HCT116 (cell line): ENCODE measurements around the gene SHISAL1. TPM values are rescaled to one million over a fixed set of nuclear protein-coding genes. Genes with fewer than 3 reads are reported as not detected.

Source experiments
- ATAC-seq: fragments of 200-7000 bp; cut with Tn5 transposase; 2 replicates; pipeline ENCODE4 v1.9.1; 2020; ENCODE audit warnings: mild to moderate bottlenecking, moderate library complexity
- BruUV-seq: library from RNA; stranded (reverse); fragments of 400-500 nt; replicated peaks from 2 replicates; lab custom pipeline; 2021; lab: Mats Ljungman, UMichigan
- CTCF ChIA-PET: fragments of 300-600 bp; sonication (Branson Sonifier 250); formaldehyde crosslinking; loops from one replicate; lab custom pipeline; 2021; ENCODE audit warnings: antibody characterized with exemption; lab: Charles Lee
- POLR2A ChIA-PET: fragments of 300-600, 350-600 bp; sonication (Branson Sonifier 250); formaldehyde crosslinking; loops from one replicate; lab custom pipeline; 2021; ENCODE audit warnings: antibody characterized with exemption; lab: Charles Lee
- RAD21 ChIA-PET, 2 experiments: fragments of 300-600 bp; sonication (Branson Sonifier 250); formaldehyde crosslinking; loops; one replicate each; lab custom pipeline; 2023; ENCODE audit warnings: low total read pairs in 2 of 2; ENCODE audit not compliant: uncharacterized antibody in 2 of 2, unreplicated experiment in 2 of 2, low non-redundant PET in 1 of 2; lab: Charles Lee
- DNase-seq: peaks from one replicate; pipeline ENCODE4 v3.0.0-alpha.2; 2010; ENCODE audit warnings: low read depth, low spot score
- H2AFZ ChIP-seq: fragments of 200-600 bp; shearing (Covaris generic), sonication (generic); 2 replicates; pipeline ENCODE4 v1.6.1; 2017; ENCODE audit warnings: low read depth, mixed run types, mixed read lengths, antibody characterized with exemption, low read length; ENCODE audit not compliant: poor library complexity, severe bottlenecking
- H3K27ac ChIP-seq: 2 replicates; pipeline ENCODE4 v1.5.1; 2012; ENCODE audit warnings: low read depth, low read length
- H3K27me3 ChIP-seq: fragments of 200-600 bp; sonication (generic); 2 replicates; pipeline ENCODE4 v1.6.1; 2016; ENCODE audit warnings: mixed run types, low read length, mixed read lengths; ENCODE audit not compliant: insufficient read depth
- H3K36me3 ChIP-seq, 2 experiments: fragments of 200-500 bp in 1 of 2; fragments of 200-600 bp in 1 of 2; sonication (Bioruptor generic) in 1 of 2; sonication (generic) in 1 of 2; 2 replicates each; pipeline versions ENCODE4 v1.5.1 to v1.6.1; 2014 to 2016; ENCODE audit warnings: low read length in 2 of 2, inconsistent platforms in 1 of 2, mixed read lengths in 1 of 2, mixed run types in 1 of 2; ENCODE audit not compliant: insufficient read depth in 2 of 2, control insufficient read depth in 1 of 2
- H3K4me1 ChIP-seq, 2 experiments: fragments of 200-600 bp in 1 of 2; sonication (generic) in 1 of 2; 2 replicates each; pipeline versions ENCODE4 v1.5.1 to v1.6.1; 2012 to 2017; ENCODE audit warnings: low read length in 2 of 2, inconsistent platforms in 1 of 2, mild to moderate bottlenecking in 1 of 2, mixed read lengths in 1 of 2, mixed run types in 1 of 2, moderate library complexity in 1 of 2; ENCODE audit not compliant: insufficient read depth in 2 of 2, control insufficient read depth in 1 of 2
- H3K4me2 ChIP-seq: fragments of 200-600 bp; sonication (generic); 2 replicates; pipeline ENCODE4 v1.6.1; 2017; ENCODE audit warnings: mixed run types, low read length, mixed read lengths
- H3K4me3 ChIP-seq, 2 experiments: fragments of 200-600 bp in 1 of 2; sonication (generic) in 1 of 2; replicated peaks in 1 of 2; 2 replicates each; pipeline ENCODE4 v1.5.1; 2011 to 2016; ENCODE audit warnings: low read length in 2 of 2, control low read depth in 1 of 2, low read depth in 1 of 2, mild to moderate bottlenecking in 1 of 2, mixed read lengths in 1 of 2, mixed run types in 1 of 2
- H3K79me2 ChIP-seq: fragments of 200-600 bp; sonication (generic); 2 replicates; pipeline ENCODE4 v1.6.1; 2017; ENCODE audit warnings: mild to moderate bottlenecking, mixed run types, low read length, moderate library complexity, mixed read lengths; ENCODE audit not compliant: insufficient read depth
- H3K9ac ChIP-seq: fragments of 200-600 bp; sonication (generic); 2 replicates; pipeline ENCODE4 v1.6.1; 2016; ENCODE audit warnings: low read length, mixed read lengths
- H3K9me2 ChIP-seq: fragments of 200-600 bp; sonication (generic), shearing (Covaris generic); 2 replicates; pipeline ENCODE4 v1.6.1; 2017; ENCODE audit warnings: mixed run types, mild to moderate bottlenecking, moderate library complexity; ENCODE audit not compliant: insufficient read depth
- H3K9me3 ChIP-seq, 2 experiments: fragments of 200-500 bp in 1 of 2; fragments of 200-600 bp in 1 of 2; sonication (Bioruptor generic) in 1 of 2; sonication (generic) in 1 of 2; 2 replicates each; pipeline ENCODE4 v1.6.1; 2014 to 2017; ENCODE audit warnings: low read length in 2 of 2, mixed read lengths in 2 of 2, inconsistent platforms in 1 of 2, low read depth in 1 of 2, mild to moderate bottlenecking in 1 of 2, mixed run types in 1 of 2, moderate library complexity in 1 of 2; ENCODE audit not compliant: control insufficient read depth in 1 of 2, insufficient read depth in 1 of 2
- H4K20me1 ChIP-seq: fragments of 200-600 bp; sonication (generic), shearing (Covaris generic); 2 replicates; pipeline ENCODE4 v1.6.1; 2017; ENCODE audit warnings: mixed run types, mild to moderate bottlenecking, moderate library complexity; ENCODE audit not compliant: insufficient read depth
- EGR1 ChIP-seq: IDR thresholded peaks from 2 replicates; pipeline ENCODE4 v1.6.1; 2012; ENCODE audit warnings: low read depth
- RAD21 ChIP-seq: IDR thresholded peaks from 2 replicates; pipeline ENCODE4 v1.6.1; 2012; ENCODE audit warnings: low read depth, mild to moderate bottlenecking
- SIN3A ChIP-seq: IDR thresholded peaks from 2 replicates; pipeline ENCODE4 v1.6.1; 2012; ENCODE audit warnings: low read depth
- YY1 ChIP-seq: IDR thresholded peaks from 2 replicates; pipeline ENCODE4 v1.6.1; 2011; ENCODE audit warnings: low read length, low read depth, moderate library complexity, mild to moderate bottlenecking; ENCODE audit not compliant: insufficient replicate concordance; ENCODE audit errors: extremely low read depth
- ZNF274 ChIP-seq: fragments of 200-500 bp; sonication (Bioruptor generic); IDR thresholded peaks from 2 replicates; pipeline ENCODE4 v1.6.1; 2014; ENCODE audit warnings: mild to moderate bottlenecking, low read depth, low read length, inconsistent platforms
- intact Hi-C: fragments of 100-400 bp; cut with micrococcal nuclease; formaldehyde crosslinking; loops from 2 replicates; pipeline ENCODE4 v1.10.0; 2022
- total RNA-seq: library from RNA; stranded (reverse); gene quantifications from one replicate; pipeline ENCODE4 v1.2.1, GENCODE V29; 2021; ENCODE audit not compliant: unreplicated experiment
- TF ChIP-seq, protein P1 (sequence below): IDR thresholded peaks from 2 replicates; pipeline ENCODE4 v1.6.1; 2011; ENCODE audit warnings: mild to moderate bottlenecking, low read length, moderate library complexity; ENCODE audit not compliant: insufficient replicate concordance; ENCODE audit errors: extremely low read depth
- TF ChIP-seq, protein P2 (sequence below): IDR thresholded peaks from 2 replicates; pipeline ENCODE4 v1.6.1; 2012

SHISAL1 gene
- total RNA-seq, 1 experiment from 2014 or later, result not detected

DNA sequence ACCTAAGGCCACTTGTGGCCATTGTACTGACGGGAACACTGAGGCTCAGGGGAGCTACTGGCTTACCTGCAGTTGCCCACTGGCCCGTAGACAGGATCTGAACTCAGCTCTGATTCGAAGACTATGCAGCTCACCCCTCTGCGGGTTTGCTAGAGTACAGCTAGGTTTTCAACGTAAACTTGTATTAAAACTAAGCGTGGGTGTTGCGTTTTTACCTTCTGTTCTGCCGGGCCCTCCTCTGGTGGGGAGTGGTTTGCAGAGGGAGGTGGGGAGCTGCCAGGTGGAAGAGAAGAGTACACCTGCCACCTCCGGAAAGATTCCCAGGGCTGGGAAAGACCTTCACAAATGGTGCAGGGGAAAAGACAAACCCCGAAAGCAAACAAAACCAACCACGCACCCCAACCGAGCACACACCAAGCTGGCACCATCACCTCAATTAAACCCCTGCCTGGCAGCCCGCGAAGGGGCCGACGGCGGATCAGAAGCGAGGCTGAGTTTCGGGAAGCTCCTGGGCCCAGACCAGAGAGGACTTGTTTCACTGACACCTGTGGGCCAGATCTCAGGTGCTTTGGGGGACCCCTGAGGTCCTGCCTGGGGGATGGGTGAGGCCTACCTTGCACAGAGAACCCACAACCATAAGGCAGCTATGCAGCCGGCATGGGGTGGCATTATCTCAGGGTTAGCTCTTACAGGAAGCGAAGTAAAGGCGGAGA, 37.7 kb downstream of the SHISAL1 start (continued):
- TF ChIP-seq, protein P1, sequence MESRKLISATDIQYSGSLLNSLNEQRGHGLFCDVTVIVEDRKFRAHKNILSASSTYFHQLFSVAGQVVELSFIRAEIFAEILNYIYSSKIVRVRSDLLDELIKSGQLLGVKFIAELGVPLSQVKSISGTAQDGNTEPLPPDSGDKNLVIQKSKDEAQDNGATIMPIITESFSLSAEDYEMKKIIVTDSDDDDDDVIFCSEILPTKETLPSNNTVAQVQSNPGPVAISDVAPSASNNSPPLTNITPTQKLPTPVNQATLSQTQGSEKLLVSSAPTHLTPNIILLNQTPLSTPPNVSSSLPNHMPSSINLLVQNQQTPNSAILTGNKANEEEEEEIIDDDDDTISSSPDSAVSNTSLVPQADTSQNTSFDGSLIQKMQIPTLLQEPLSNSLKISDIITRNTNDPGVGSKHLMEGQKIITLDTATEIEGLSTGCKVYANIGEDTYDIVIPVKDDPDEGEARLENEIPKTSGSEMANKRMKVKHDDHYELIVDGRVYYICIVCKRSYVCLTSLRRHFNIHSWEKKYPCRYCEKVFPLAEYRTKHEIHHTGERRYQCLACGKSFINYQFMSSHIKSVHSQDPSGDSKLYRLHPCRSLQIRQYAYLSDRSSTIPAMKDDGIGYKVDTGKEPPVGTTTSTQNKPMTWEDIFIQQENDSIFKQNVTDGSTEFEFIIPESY, result no peak
- no peak for TF ChIP-seq ZNF274

DNA sequence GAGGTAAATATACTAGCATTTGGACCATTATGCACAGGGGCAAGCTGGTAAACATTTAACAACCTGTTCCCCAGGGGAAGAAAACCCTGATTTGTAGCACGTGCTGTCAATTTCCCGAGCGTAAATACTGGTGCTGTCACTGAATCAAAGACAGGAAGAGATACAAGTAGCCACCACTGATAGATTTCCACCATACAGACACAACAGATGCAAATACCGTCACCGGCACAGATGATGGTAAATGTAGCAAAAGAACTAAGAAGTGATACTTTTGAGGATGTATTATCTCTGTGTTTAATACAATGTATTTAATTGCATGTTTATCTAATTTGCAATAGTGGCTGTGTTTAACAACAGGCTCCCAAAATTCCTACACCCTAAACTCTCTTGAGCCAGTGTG, 39.6 kb downstream of the SHISAL1 start:
- Histone ChIP-seq H4K20me1 (no peaks in the 10 kb centered on the region), H3K9ac (no peak overlapping the region), H3K79me2 (no peaks in the 10 kb centered on the region), H3K9me2 (no peaks in the 10 kb centered on the region), H3K27ac (no peak overlapping the region), H3K36me3 (no peaks in the 10 kb centered on the region), H2AFZ (no peak overlapping the region), H3K27me3 (no peaks in the 10 kb centered on the region; the same call in 1 of the 2 replicates), H3K9me3 (no peaks in the 10 kb centered on the region), H3K4me2 (no peak overlapping the region), H3K4me1 (no peaks in the 10 kb centered on the region), H3K4me3 (no peak overlapping the region)
- BruUV-seq, result no TSS peak
- ChIA-PET POLR2A (no interaction called here), RAD21 (no interaction called here), CTCF (no interaction called here)
- intact Hi-C loops, result no loop called here
- TF ChIP-seq, protein P1, result no peak
- TF ChIP-seq, protein P2, sequence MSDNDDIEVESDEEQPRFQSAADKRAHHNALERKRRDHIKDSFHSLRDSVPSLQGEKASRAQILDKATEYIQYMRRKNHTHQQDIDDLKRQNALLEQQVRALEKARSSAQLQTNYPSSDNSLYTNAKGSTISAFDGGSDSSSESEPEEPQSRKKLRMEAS, result no peak
- TF ChIP-seq YY1 (no peak), RAD21 (no peak), SIN3A (no peak), EGR1 (no peak)
- ATAC-seq, result no peak
- DNase-seq, result no peak
